Transverse colon (tissue), 4 donors: Measurements from ENCODE around the gene PDXDC1.
"Not testable (repeated sequence)": the region's sequence is repeated elsewhere in the genome, so short reads cannot be mapped to it uniquely, and the experiment has no call there.

ENCODE experiments used
- CTCF ChIP-seq, 5 experiments: fragments of 200-600 bp in 3 of 5; fragments of 450-650 bp in 2 of 5; sonication (generic) in 3 of 5; IDR thresholded peaks; 1 replicate in 2 of 5; 2 replicates in 3 of 5; pipeline ENCODE4 v1.5.1; 2016 to 2017; ENCODE audit warnings: antibody characterized with exemption in 5 of 5, inconsistent platforms in 3 of 5, mild to moderate bottlenecking in 2 of 5, moderate library complexity in 1 of 5
- POLR2AphosphoS5 ChIP-seq, 3 donors: sonication (generic); formaldehyde crosslinking; IDR thresholded peaks; one replicate each; pipeline ENCODE4 v1.6.1; 2016; ENCODE audit warnings: antibody characterized with exemption in 3 of 3

GRCh38 chr16:15002448-15002847, 27.6 kb downstream of the PDXDC1 start:
- not testable (repeated sequence) for TF ChIP-seq POLR2AphosphoS5, CTCF (IDR thresholded peaks at IDR 0.05)
